T-helper 2 cell treated with Interferon-gamma antibody and Interleukin-4, amounts not matched to agents 100 ng/mL and 5 ng/mL, for 36 hours (primary cell): ENCODE data around the gene TLNRD1. TPM values are rescaled to one million over a fixed set of nuclear protein-coding genes. Genes with fewer than 3 reads are reported as not detected.

Experiments used
- intact Hi-C: fragments of 100-400 bp; cut with micrococcal nuclease; formaldehyde crosslinking; loops from one replicate; pipeline ENCODE4 v1.15.1; 2023
- total RNA-seq: library from RNA; stranded (reverse); gene quantifications from 2 replicates; pipeline ENCODE4 v1.2.3, GENCODE V29; 2022

TLNRD1 gene
- total RNA-seq, 1 donor from 2014 or later = 35.2 TPM

DNA sequence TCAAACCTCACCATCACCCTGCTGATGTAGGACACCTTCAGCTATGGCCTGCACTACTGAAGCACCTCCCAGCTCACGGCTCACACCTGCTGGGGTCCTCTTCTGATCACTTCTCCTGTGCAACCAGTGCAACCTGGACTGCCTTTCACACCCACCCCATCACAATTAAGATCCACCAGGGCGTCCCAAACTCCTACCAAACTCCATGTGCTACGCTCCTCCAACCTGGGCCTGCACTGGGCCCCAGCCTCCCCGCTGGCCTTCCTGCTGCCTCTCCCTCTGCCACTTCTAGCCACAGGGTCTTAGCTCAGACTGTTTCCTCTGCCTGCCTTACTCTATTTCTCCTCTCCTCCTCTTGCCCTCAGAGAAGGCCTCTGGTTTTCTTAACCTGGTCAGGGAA lies 23.9 kb upstream of the TLNRD1 start:
- intact Hi-C loops = loop anchor here (5.0 to 10.0 kb wide), 2 partner anchors 130 to 282 kb away; partner anchors contain the start of gene ABHD17C

DNA sequence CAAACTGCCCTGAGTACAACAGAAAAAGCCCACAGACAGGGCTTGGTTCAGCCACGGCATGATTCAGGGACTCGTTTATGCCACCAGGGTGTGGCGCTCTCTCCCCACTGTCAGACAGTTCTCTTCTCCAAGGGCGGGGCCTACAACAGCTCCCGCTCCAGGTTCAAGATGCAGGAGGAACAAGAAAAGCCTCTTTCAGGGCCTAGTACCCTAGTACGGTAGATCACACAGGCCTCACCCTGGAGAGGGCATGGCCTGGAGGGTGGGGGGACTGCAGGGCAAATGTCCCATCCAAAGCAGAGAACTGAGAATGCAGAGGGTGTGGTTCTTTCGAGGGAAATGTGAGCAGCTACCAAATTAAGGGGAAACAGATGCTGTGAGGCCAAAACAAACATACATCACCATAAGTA lies 23.1 kb upstream of the TLNRD1 start:
- intact Hi-C loops = loop anchor here (5.0 to 10.0 kb wide), 2 partner anchors 130 to 283 kb away; partner anchors contain the start of gene ABHD17C

GRCh38 chr15:80978685-80979329 lies 21.9 kb upstream of the TLNRD1 start:
- intact Hi-C loops = loop anchor here (5.0 to 10.0 kb wide), 2 partner anchors 128 to 284 kb away; partner anchors contain the start of gene ABHD17C

DNA sequence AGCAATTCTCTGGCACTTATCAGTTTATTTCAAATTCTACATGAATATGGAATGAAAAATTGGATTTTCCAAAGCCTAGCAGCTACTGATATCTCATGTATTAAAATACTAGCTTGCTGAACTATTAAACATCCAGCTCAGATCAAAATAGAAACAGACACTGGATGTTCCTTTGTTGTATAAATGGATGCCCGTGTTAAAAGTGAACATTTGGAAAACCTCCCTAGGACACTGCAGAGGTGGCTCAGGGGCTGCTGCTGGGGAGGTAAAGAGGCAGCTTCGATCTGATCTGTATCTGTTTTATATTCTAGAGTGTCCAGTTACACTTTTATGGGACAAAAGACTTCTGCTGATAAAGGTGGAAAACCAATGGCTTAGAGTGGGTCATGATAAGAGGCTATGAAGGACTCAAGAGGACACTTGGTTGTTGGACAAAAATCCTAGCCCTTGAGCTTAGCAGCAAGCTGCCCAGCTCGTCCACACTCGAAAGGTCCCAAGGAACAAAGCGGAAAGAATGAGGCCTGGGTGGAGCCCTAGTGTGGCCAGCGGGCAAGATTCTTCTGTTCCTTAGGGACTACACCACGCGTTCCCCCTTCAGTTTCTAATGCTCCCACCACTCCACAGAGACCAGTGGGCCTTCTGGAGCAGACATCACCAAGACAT lies 21.1 kb upstream of the TLNRD1 start:
- intact Hi-C loops = loop anchor here (5.0 to 10.0 kb wide), 2 partner anchors 128 to 285 kb away; partner anchors contain the start of gene ABHD17C

DNA sequence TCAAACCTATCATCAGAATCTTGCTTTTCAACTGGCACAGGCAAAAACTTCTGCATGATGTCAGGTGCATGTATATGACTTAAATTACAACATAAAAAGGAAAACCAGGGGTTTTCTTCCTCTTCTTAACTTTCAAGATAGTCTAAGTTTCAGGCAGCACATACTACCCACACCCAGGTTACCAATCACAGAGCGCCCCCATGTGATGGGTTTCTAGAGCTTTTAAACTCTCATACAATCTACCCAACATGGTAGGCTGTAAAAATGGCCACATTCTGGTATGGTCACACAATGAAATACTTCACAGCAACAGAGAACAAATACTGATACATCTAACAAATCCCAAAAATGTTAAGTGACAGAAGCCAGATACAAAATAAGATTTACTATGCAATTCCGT lies 18.5 kb upstream of the TLNRD1 start:
- intact Hi-C loops = no loop called here

GRCh38 chr15:80982839-80983238 lies 17.9 kb upstream of the TLNRD1 start:
- intact Hi-C loops = no loop called here

- intact Hi-C loops = loop anchor here (5.0 kb wide), 1 partner anchor 198 kb away; no protein-coding TSS in a partner anchor
These were observed 15.9 kb upstream of the TLNRD1 start for GRCh38 chr15:80984856-80985255.

- intact Hi-C loops = loop anchor here (5.0 kb wide), 1 partner anchor 199 kb away; no protein-coding TSS in a partner anchor
These were observed 14.7 kb upstream of the TLNRD1 start for GRCh38 chr15:80985981-80986380.

GRCh38 chr15:80986487-80986886 lies 14.2 kb upstream of the TLNRD1 start:
- intact Hi-C loops = loop anchor here (5.0 kb wide), 1 partner anchor 199 kb away; no protein-coding TSS in a partner anchor

DNA sequence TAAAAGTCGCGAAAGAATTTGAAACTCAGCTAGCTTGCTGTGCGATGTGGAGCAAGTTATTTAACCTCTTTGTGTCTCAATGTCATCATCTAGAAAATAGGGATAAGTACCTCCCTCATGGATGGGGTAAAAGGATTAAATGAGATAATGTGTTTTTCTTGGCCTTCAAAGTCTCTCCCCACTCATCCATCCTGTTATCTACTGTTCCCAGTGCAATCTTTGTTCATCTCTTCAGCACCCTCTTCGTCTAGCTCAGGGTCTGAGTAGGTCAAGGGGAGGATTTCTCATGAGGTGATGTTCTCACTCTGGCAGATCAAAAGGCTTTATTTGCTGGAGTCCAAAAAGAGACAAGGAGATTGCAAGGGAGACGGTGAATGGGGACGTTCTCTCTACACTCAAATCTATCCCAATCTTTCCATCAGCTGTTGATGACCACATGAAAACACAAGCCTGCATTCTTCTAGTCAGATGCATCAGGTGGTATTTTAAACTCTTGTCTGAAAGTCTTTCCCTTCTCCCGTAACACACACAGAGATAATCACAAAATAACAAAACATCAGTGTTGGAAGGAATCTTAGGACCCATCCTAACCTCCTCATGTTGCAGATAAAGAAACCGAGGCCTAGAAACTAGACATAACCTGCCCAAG lies 12.5 kb upstream of the TLNRD1 start:
- intact Hi-C loops = loop anchor here (5.0 kb wide), 1 partner anchor 201 kb away; no protein-coding TSS in a partner anchor

- intact Hi-C loops = loop anchor here (1.0 to 5.0 kb wide), 2 partner anchors 11 to 202 kb away; partner anchors contain the start of gene TLNRD1
These were observed 11.6 kb upstream of the TLNRD1 start for GRCh38 chr15:80989081-80989517.

DNA sequence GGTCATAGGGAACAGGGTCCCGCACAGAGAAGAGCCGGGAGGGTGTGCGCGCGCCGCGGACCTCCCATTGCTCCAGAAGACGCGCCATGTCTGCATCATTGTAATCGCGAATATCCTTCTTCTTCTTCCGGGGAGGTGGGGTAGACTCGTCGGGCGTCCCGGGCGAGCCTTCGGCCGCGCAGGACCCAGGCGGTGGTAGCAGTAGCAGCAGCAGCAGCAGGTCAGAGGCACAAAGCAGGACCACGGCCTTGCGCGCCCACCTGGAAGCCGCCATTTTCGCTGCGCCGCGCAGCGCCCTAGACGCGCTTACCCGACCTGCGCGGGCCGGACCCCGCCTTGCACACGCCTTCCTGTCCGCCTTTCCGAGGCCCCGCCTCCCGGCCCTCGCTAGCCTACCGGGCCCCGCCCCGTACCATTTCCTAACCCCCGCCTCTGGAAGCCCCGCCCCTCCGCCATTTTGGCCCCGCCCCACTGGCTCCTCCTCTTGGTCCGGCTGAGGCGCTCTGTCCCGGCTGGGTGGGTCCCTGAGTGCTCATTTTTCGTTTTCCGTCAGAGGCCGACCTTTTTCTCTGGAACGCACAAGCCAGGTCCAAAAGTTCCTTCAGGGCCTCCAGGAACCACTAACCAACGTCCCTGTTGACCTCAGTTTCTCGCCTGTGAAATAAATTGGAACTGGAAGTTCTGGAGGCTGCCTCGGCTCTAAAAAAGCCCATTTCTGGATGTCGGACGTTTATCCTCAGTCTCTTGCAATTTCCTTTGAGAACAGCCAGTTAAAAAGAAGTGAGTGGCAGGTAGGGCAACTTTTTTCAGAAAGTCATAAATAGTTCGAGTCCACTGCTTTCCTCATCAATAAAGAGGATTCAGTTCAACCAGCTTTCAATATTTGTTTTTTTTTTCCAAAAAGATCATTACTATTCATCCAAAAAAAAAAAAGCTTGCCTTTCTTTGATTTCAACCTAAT lies 10.9 kb upstream of the TLNRD1 start, which contains the start of gene MESD:
Gene MESD (minus strand): TSS at position 302 of the 961 bp plus-strand sequence. CDS start 28 bp downstream, at position 274.
- intact Hi-C loops = loop anchor here (1.0 to 5.0 kb wide), 2 partner anchors 11 to 202 kb away; partner anchors contain the start of gene TLNRD1

- intact Hi-C loops = no loop called here
These were observed 9.8 kb upstream of the TLNRD1 start for GRCh38 chr15:80990955-80991354.

DNA sequence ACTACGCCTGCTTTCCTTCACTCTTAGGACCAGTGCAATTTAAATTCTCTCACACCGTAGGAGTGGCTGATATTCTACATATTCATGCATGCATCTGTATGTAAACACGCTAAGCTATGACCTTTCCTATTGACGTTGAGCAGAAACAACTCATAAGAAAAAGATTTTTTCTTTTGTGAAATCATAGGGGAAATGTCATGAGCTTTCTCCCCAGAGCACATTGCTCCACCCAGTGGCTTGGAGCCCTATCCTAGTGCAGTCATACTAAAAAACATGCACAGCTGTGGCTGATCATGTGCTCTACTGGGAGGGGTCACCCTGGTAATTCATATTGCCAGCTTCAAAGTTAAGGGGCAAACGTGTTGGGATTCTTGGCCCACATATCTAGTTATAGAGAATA lies 9.3 kb upstream of the TLNRD1 start:
- intact Hi-C loops = no loop called here

DNA sequence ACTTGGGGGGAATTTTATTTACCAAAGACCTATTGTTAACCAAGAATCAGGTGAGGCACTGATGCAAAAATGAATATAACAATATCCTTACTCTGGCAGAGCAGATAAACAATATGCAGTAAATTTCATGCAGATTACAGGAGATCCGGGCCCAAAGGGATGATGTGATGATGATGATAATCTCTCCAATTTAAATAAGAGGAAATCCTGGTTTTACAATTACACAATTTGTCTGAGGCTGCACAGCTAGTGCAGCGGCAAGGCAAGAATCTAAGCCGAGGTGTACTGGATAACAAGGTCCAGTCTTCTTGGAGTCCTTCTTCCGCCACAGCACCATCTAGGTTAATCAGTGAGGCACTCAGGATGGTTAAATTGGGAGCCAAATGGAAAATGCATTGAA lies 8.7 kb upstream of the TLNRD1 start:
- intact Hi-C loops = no loop called here

DNA sequence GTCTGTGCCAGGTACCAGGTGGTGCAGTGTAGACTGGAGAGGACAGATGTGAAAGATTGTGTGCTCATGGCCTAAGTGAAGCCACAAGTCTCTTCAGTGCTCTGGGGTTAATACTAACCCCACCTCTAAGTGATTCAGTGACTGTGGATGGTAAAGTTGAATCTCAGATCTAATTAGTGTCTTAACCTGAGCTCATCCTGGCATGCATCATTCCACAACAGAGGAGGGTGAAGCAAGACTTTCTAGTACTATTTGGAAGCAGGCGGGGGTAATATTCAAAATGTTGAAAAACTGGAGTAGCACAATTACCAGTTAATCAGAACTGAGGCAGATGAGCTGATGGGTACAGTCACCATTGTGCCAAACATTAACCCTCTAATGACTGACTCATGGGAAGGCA lies 8.3 kb upstream of the TLNRD1 start:
- intact Hi-C loops = no loop called here

DNA sequence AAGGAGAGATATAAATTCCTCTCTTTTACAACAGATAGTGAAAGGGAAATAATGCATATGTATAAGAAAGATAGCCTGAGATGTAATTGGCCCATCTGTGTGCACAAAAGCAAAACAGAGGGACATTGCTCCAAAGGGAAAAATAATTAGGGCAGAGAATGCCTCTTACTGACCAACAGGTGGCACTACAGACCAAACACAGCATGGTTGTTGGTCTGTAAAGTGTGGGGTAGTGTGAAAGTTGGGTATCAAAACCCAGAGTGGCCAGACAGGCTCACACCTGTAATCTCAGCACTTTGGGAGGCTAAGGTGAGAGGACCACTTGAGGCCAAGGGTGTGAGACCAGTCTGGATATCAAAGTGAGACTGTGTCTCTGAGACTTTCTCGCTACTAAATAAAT lies 4.5 kb upstream of the TLNRD1 start:
- intact Hi-C loops = loop anchor here (1.0 to 5.0 kb wide), 3 partner anchors 112 to 1051 kb away; partner anchors contain the start of gene MEX3B

DNA sequence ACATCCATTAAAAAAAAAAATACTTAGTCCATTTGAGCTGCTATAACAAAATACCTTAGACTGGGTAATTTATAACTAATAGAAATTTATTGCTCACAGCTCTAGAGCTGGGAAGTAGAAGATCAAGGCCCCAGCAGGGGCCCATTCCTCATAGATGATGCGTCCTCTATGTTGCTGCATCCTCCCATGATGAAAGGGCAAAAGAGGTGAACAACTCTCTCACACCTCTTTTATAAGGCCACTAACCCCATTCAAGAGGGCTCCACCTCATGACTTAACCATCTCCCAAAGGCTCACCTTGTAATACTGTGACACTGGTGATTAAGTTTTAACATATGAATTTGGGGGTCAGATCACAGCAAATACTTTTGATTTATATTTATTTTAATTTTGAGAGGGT lies 3.0 kb upstream of the TLNRD1 start:
- intact Hi-C loops = loop anchor here (5.0 kb wide), 1 partner anchor 1050 kb away; the partner anchor contains the start of gene MEX3B

DNA sequence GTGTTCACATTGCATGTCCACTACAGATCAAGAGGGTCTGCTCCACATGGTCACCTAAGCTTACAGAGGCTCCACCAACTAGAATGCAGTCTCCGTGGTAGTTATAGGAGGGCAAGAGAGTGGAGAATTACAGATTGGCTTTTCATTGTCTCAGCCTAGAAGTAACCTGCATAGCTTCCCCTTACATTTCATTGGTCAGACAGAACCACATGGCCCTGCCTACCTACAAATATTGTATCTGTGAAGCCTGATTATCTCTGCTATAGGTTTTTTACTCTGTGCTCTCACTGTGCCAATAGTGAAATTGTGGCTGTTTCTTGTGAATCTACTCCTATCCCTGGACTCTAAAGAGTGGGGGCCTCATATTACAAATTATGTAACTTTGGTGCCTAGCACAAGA lies 2.5 kb upstream of the TLNRD1 start:
- intact Hi-C loops = loop anchor here (5.0 kb wide), 1 partner anchor 1049 kb away; the partner anchor contains the start of gene MEX3B

DNA sequence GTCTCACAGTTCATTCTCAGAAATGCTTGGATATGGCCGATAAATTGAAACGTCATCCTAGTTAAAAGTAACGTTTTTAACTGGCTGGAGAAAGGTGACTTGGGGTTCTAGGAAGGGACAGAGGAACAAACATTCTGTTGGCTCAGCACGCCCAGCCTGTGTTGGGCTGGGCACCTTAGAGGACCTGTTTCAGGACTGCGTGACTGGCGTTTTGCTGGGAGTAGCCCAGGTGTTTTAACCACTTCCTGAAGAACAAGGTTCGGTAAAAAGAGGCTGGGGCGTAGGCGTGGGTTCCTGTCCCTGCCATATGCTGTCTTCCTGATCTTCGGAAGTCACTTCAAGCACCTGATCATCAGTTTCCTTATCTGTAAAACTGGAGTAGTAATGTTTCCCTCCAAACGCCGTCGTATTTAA lies 1.1 kb upstream of the TLNRD1 start:
- intact Hi-C loops = loop anchor here (1.0 to 10.0 kb wide), 5 partner anchors 10 to 1048 kb away; partner anchors contain the start of genes MESD and MEX3B
